HG02852 (cell line): Measurements from ENCODE around the gene MAP7.
"Not testable (repeated sequence)": the region's sequence is repeated elsewhere in the genome, so short reads cannot be mapped to it uniquely, and the experiment has no call there.

Source experiments
- ATAC-seq: cut with Tn5 transposase; IDR thresholded peaks from one replicate; pipeline ENCODE4 v1.9.1; 2021; ENCODE audit warnings: mild to moderate bottlenecking, moderate library complexity; ENCODE audit not compliant: unreplicated experiment

MAP7 gene

GRCh38 chr6:136474241-136474640, 76.0 kb downstream of the MAP7 start:
- ATAC-seq = no peak

DNA sequence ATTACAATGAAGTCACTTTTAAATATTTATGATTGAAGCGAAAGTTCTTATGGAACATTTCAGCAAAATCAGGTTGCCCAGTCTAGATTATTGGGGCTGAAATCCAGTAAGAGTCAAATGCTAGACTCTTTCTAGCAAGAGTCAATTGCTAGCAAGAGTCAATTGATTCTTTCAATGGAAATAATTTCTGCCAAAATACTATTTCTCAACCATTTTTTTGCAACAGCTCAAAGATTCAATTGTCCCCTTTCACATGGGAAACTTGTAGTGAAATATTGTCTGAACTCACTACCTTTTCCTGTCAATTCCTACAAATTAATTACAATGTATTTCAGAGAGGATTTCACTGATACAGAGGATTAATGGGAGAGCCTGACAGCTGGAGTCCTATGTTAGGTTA, 78.3 kb downstream of the MAP7 start:
- ATAC-seq = no peak

DNA sequence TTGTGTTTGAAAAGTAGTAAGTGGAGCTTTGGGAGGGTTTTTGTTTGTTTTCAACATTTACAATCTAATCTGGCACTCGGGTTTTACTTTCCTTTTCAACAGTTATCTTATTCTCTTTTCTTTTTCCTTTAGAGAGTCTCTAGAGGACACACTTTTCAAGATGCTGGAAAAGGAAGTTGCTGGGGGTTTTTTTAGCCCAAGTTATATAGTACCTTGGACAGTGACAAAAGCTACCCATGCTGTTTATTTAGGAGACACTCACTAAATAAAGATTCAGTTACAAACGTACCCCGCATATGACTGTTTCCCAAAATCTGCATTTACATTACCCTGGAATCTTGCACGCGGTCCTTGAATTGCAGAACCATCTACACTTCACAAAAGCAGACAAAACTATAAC, 78.8 kb downstream of the MAP7 start:
- no peak for ATAC-seq

GRCh38 chr6:136470044-136470443, 80.2 kb downstream of the MAP7 start:
- no peak for ATAC-seq

- no peak for ATAC-seq
Observed at GRCh38 chr6:136469154-136469553, 81.1 kb downstream of the MAP7 start.

DNA sequence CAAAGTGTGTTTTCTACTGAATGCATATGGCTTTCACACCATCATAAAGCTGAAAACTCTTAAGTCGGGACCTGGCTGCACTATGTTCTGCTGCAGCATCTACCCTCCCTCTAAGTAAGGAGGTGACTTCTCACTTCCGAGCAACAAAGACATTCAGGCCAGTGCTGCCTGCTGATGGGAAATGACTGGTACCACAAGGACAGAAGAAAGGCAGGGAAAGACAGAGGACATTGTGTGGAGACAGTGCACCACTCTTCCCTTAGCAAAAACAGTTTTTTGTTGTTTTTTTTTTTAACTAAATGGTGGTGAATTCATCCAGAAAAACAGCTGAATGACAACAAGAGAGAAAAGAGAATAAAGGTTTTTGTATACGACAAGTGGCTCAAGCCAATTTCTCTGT, 81.5 kb downstream of the MAP7 start:
- no peak for ATAC-seq

- no peak for ATAC-seq
Observed at GRCh38 chr6:136467186-136467585, 83.0 kb downstream of the MAP7 start.

- no peak for ATAC-seq
Observed at GRCh38 chr6:136466777-136467176, 83.4 kb downstream of the MAP7 start.

- ATAC-seq = no peak
Observed at GRCh38 chr6:136465766-136466303, 84.4 kb downstream of the MAP7 start.

GRCh38 chr6:136464874-136465273, 85.3 kb downstream of the MAP7 start:
- ATAC-seq = no peak

- peak; percentile 81 for ATAC-seq
Observed at GRCh38 chr6:136464148-136464547, 86.1 kb downstream of the MAP7 start.

GRCh38 chr6:136463743-136464142, 86.5 kb downstream of the MAP7 start:
- no peak for ATAC-seq

GRCh38 chr6:136446579-136447187, 103.5 kb downstream of the MAP7 start:
- no peak for ATAC-seq

DNA sequence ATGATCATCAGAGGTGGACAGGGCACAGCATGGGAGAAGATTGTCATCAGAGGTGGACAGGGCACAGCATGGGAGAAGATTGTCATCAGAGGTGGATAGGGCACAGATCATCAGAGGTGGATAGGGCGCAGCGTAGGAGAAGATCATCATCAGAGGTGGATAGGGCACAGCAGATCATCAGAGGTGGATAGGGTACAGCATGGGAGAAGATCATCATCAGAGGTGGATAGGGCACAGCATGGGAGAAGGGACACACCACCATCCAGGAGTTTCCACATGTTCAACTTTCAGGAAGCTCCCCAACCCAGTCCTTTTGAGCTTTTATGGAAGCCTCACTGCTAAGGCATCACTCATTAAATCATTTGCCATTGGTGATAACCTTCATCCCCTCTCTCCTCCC, 104.1 kb downstream of the MAP7 start:
- no peak for ATAC-seq

GRCh38 chr6:136445063-136445462, 105.2 kb downstream of the MAP7 start:
- no peak for ATAC-seq

GRCh38 chr6:136440203-136440602, 110.0 kb downstream of the MAP7 start:
- ATAC-seq = no peak

DNA sequence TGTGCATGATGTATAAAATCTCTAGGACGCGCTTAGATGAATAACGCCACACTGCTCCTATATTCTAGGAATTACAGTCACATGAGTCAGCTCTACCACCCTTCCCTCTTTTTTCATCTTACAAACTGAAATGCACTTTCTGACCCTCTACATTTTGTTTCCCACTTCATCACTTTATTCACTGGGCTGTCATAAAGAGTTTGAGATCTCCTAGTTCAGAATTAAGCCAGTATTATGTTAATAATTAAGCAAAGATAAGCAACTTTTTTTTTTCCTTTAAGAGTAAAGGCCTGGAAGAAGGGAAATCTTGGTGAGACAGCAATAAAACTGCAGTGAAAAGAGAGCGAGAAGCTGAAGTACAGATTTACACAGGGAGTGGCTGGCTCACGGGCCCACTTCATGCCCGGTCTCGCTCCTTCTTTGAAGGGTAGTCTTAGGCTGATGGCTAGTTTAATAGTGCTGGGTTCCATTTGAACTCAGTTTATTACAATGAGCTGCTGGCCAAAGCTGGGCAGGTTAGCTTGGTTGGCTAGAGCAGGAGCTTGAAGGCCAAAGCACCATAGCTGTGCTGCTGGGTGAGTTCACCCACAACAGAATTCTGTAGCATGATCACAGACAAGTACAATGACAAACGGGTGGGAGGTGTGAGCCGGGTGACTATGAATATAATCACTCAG, 110.6 kb downstream of the MAP7 start:
- no peak for ATAC-seq

- ATAC-seq = no peak
Observed at GRCh38 chr6:136438441-136438840, 111.8 kb downstream of the MAP7 start.

DNA sequence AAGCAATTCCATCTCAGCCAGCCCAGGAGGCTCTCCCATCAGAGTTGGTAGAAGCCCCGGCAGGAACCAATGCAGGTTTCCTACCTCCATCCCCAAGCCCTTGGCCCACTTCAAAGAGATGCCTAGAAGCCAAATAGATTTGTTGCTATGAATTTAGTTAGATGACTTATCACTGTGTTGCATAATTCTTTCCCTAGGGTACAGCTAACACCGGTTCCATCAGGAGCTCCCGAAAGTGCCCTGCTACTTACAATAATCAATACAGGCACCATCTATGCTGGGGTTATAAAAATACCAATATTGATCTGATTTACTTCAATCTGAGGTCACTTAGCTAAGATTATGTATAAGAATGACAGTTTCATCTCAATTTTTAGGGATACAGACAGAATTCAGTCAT, 113.0 kb downstream of the MAP7 start:
- ATAC-seq = no peak

- no peak for ATAC-seq
Observed at GRCh38 chr6:136435101-136435500, 115.1 kb downstream of the MAP7 start.

DNA sequence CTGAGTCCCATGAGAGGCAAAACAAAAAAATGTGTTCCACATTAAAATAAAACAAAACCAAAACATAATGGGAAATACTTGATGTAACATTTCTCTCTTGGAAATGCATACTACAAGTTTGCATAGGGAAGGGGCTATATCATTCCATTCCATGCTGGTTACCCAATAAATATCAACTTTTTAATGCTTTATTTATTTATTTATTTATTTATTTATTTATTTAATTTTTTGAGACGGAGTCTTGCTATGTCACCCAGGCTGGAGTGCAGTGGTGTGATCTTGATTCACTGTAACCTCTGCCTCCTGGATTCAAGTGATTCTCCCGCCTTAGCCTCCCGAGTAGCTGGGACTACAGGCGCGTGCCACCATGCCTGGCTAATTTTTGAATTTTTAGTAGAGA, 118.9 kb downstream of the MAP7 start:
- ATAC-seq = not testable (repeated sequence)

GRCh38 chr6:136429264-136430065, 120.8 kb downstream of the MAP7 start:
- no peak for ATAC-seq
